Sigmoid colon (tissue), 4 donors: ENCODE results near the gene NUMB.

Source experiments
- EP300 ChIP-seq, 4 donors: sonication (generic); formaldehyde crosslinking; IDR thresholded peaks; one replicate each; pipeline ENCODE4 v1.6.1; 2017; ENCODE audit warnings: antibody characterized with exemption in 4 of 4
- POLR2A ChIP-seq, 2 donors: fragments of 450-650 bp; IDR thresholded peaks; one replicate each; pipeline ENCODE4 v1.6.1; 2016; ENCODE audit warnings: antibody characterized with exemption in 2 of 2, mild to moderate bottlenecking in 2 of 2, moderate library complexity in 2 of 2
- TF ChIP-seq, protein P1 (sequence below), 4 experiments: fragments of 450-650 bp in 3 of 4; fragments of 200-600 bp in 1 of 4; IDR thresholded peaks; one replicate each; pipeline ENCODE4 v1.5.1; 2016 to 2019; ENCODE audit warnings: antibody characterized with exemption in 4 of 4, mild to moderate bottlenecking in 3 of 4, moderate library complexity in 2 of 4

DNA sequence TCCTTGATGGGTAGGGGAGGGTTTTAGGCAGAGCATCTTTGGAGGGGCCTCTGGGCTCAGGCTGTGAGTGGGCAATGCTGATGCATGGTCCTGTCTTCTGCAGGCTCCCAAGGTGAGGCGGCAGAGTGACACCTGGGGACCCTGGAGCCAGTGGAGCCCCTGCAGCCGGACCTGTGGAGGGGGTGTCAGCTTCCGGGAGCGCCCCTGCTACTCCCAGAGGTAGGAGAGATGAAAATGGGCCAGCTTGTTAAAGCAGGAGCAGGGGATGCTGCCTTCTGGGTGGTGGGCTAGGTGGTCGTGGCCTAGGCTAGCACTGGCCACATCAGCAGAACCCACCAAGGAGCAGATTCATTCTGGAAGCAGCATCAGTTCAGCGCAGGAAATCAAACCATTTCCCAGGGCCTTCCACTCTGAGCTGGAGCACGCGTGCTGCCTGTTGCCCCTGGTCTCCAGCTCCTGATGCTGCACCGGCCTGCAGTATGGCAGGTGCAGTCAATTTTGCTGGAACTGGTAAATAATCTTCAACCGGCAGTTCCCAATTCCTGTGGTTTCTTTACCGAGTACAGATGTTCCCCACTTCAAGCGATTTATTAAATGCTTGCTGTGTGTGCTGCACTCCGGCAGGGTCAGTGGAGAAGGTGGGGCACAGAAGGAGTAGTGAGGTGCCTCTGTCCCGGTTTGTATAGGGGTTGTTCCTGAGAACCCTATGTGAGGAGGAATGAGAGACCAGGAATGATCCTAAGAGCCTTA lies 213.6 kb downstream of the NUMB start:
- no peak for TF ChIP-seq POLR2A (IDR thresholded peaks at IDR 0.05)
- no peak for TF ChIP-seq EP300 (IDR thresholded peaks at IDR 0.05)
- TF ChIP-seq, protein P1, sequence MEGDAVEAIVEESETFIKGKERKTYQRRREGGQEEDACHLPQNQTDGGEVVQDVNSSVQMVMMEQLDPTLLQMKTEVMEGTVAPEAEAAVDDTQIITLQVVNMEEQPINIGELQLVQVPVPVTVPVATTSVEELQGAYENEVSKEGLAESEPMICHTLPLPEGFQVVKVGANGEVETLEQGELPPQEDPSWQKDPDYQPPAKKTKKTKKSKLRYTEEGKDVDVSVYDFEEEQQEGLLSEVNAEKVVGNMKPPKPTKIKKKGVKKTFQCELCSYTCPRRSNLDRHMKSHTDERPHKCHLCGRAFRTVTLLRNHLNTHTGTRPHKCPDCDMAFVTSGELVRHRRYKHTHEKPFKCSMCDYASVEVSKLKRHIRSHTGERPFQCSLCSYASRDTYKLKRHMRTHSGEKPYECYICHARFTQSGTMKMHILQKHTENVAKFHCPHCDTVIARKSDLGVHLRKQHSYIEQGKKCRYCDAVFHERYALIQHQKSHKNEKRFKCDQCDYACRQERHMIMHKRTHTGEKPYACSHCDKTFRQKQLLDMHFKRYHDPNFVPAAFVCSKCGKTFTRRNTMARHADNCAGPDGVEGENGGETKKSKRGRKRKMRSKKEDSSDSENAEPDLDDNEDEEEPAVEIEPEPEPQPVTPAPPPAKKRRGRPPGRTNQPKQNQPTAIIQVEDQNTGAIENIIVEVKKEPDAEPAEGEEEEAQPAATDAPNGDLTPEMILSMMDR (IDR thresholded peaks at IDR 0.05) = no peak
